Activated CD4-positive, alpha-beta T cell treated with anti-CD3 and anti-CD28 coated beads, Interleukin-2, amount 10 ng/mL, durations not matched to agents 7 days and 5 days (primary cell): ENCODE data around the gene DPH6. TPM values are rescaled to one million over a fixed set of nuclear protein-coding genes. Genes with fewer than 3 reads are reported as not detected.
"Not testable (repeated sequence)": the region's sequence is repeated elsewhere in the genome, so short reads cannot be mapped to it uniquely, and the experiment has no call there.

ENCODE experiments used
- CTCF ChIA-PET: fragments of 350-600 bp; sonication (Branson Sonifier 250); formaldehyde crosslinking; loops from one replicate; lab custom pipeline; 2021; ENCODE audit warnings: antibody characterized with exemption; lab: Charles Lee
- POLR2A ChIA-PET: fragments of 350-600 bp; sonication (Branson Sonifier 250); formaldehyde crosslinking; loops from one replicate; lab custom pipeline; 2021; ENCODE audit warnings: antibody characterized with exemption; lab: Charles Lee
- DNase-seq: peaks from one replicate; pipeline ENCODE4 v3.0.0-alpha.2; 2020
- H3K27ac Mint-ChIP-seq: one replicate; pipeline ENCODE4 v1.8.0; 2021; ENCODE audit warnings: mild to moderate bottlenecking, moderate library complexity, mixed read lengths
- H3K27me3 Mint-ChIP-seq: one replicate; pipeline ENCODE4 v1.8.0; 2021; ENCODE audit warnings: mixed read lengths
- H3K36me3 Mint-ChIP-seq: one replicate; pipeline ENCODE4 v1.8.0; 2021; ENCODE audit warnings: low read depth, mixed read lengths
- H3K4me1 Mint-ChIP-seq: one replicate; pipeline ENCODE4 v1.8.0; 2021; ENCODE audit warnings: mixed read lengths
- H3K4me3 Mint-ChIP-seq: one replicate; pipeline ENCODE4 v1.8.0; 2021; ENCODE audit warnings: mild to moderate bottlenecking, moderate library complexity, mixed read lengths
- H3K9me3 Mint-ChIP-seq: one replicate; pipeline ENCODE4 v1.8.0; 2021; ENCODE audit warnings: mixed read lengths
- total RNA-seq, 2 experiments: library from RNA; stranded (reverse); gene quantifications; one replicate each; pipeline ENCODE4 v1.2.3, GENCODE V29; 2021

Gene DPH6
- total RNA-seq, 2 experiments from 2014 or later: 8.8 to 13.9 TPM

GRCh38 chr15:35470441-35470840 is 75.5 kb downstream of the DPH6 start:
- Mint-ChIP-seq H3K36me3 (no peaks in the 10 kb centered on the region), H3K9me3 (no peaks in the 10 kb centered on the region), H3K27me3 (no peaks in the 10 kb centered on the region), H3K4me1 (no peaks in the 10 kb centered on the region), H3K4me3 (no peak overlapping the region), H3K27ac (no peak overlapping the region)
- POLR2A ChIA-PET: no interaction called here
- DNase-seq: no peak
- CTCF ChIA-PET: no interaction called here

GRCh38 chr15:35466476-35466875 is 79.5 kb downstream of the DPH6 start:
- Mint-ChIP-seq H3K4me3 (no peak overlapping the region), H3K36me3 (no peaks in the 10 kb centered on the region), H3K4me1 (no peaks in the 10 kb centered on the region), H3K27ac (no peak overlapping the region), H3K9me3 (no peaks in the 10 kb centered on the region), H3K27me3 (no peaks in the 10 kb centered on the region)
- ChIA-PET CTCF (no interaction called here), POLR2A (no interaction called here)
- DNase-seq: no peak

GRCh38 chr15:35465783-35466182 is 80.2 kb downstream of the DPH6 start:
- no peaks in the 10 kb centered on the region for H3K9me3 Mint-ChIP-seq
- H3K36me3 Mint-ChIP-seq: no peaks in the 10 kb centered on the region
- CTCF ChIA-PET: no interaction called here
- H3K27ac Mint-ChIP-seq: no peak overlapping the region
- no peak for DNase-seq
- H3K4me3 Mint-ChIP-seq: no peak overlapping the region
- H3K27me3 Mint-ChIP-seq: no peaks in the 10 kb centered on the region
- POLR2A ChIA-PET: no interaction called here
- H3K4me1 Mint-ChIP-seq: no peaks in the 10 kb centered on the region

- CTCF ChIA-PET: no interaction called here
- Mint-ChIP-seq H3K4me1 (no peaks in the 10 kb centered on the region), H3K27me3 (no peaks in the 10 kb centered on the region), H3K9me3 (no peaks in the 10 kb centered on the region), H3K27ac (no peak overlapping the region), H3K36me3 (no peaks in the 10 kb centered on the region), H3K4me3 (no peak overlapping the region)
- DNase-seq: no peak
- POLR2A ChIA-PET: no interaction called here
Measured at GRCh38 chr15:35460616-35461015, 85.3 kb downstream of the DPH6 start.

GRCh38 chr15:35458176-35458856 is 87.6 kb downstream of the DPH6 start:
- no peaks in the 10 kb centered on the region for H3K4me1 Mint-ChIP-seq
- no peaks in the 10 kb centered on the region for H3K36me3 Mint-ChIP-seq
- CTCF ChIA-PET: no interaction called here
- no peaks in the 10 kb centered on the region for H3K27me3 Mint-ChIP-seq
- POLR2A ChIA-PET: no interaction called here
- H3K27ac Mint-ChIP-seq: no peak overlapping the region
- no peaks in the 10 kb centered on the region for H3K9me3 Mint-ChIP-seq
- DNase-seq: no peak
- H3K4me3 Mint-ChIP-seq: no peak overlapping the region

- H3K9me3 Mint-ChIP-seq: no peaks in the 10 kb centered on the region
- CTCF ChIA-PET: no interaction called here
- DNase-seq: no peak
- no peaks in the 10 kb centered on the region for H3K27me3 Mint-ChIP-seq
- no peaks in the 10 kb centered on the region for H3K4me1 Mint-ChIP-seq
- no peak overlapping the region for H3K27ac Mint-ChIP-seq
- no peaks in the 10 kb centered on the region for H3K36me3 Mint-ChIP-seq
- H3K4me3 Mint-ChIP-seq: no peak overlapping the region
- POLR2A ChIA-PET: no interaction called here
Measured at GRCh38 chr15:35455201-35455600, 90.8 kb downstream of the DPH6 start.

- ChIA-PET POLR2A (no interaction called here), CTCF (no interaction called here)
Measured at GRCh38 chr15:35450492-35450891, 95.5 kb downstream of the DPH6 start.

GRCh38 chr15:35448294-35448693 is 97.7 kb downstream of the DPH6 start:
- H3K27me3 Mint-ChIP-seq: no peaks in the 10 kb centered on the region
- POLR2A ChIA-PET: no interaction called here
- H3K9me3 Mint-ChIP-seq: no peaks in the 10 kb centered on the region
- no peaks in the 10 kb centered on the region for H3K36me3 Mint-ChIP-seq
- DNase-seq: no peak
- CTCF ChIA-PET: no interaction called here
- no peaks in the 10 kb centered on the region for H3K4me1 Mint-ChIP-seq
- no peak overlapping the region for H3K27ac Mint-ChIP-seq
- no peak overlapping the region for H3K4me3 Mint-ChIP-seq

More at GRCh38 chr15:35450492-35450891, 95.5 kb downstream of the DPH6 start:
- Mint-ChIP-seq H3K27me3 (no peaks in the 10 kb centered on the region), H3K9me3 (no peaks in the 10 kb centered on the region), H3K27ac (no peak overlapping the region), H3K36me3 (no peaks in the 10 kb centered on the region), H3K4me3 (no peak overlapping the region), H3K4me1 (no peaks in the 10 kb centered on the region)
- no peak for DNase-seq

- no peak for DNase-seq
- no peaks in the 10 kb centered on the region for H3K4me1 Mint-ChIP-seq
- H3K4me3 Mint-ChIP-seq: no peak overlapping the region
- H3K27me3 Mint-ChIP-seq: no peaks in the 10 kb centered on the region
- CTCF ChIA-PET: interaction anchor here (0.6 kb wide), 1 partner anchor 263 kb away, joined by 4 read pairs; no protein-coding TSS in a partner anchor
- no peaks in the 10 kb centered on the region for H3K9me3 Mint-ChIP-seq
- H3K27ac Mint-ChIP-seq: no peak overlapping the region
- no peaks in the 10 kb centered on the region for H3K36me3 Mint-ChIP-seq
- POLR2A ChIA-PET: no interaction called here
Measured at GRCh38 chr15:35445891-35446290, 100.1 kb downstream of the DPH6 start.

GRCh38 chr15:35444557-35445204 is 101.3 kb downstream of the DPH6 start:
- Mint-ChIP-seq H3K4me3 (no peak overlapping the region), H3K27ac (no peak overlapping the region), H3K27me3 (no peaks in the 10 kb centered on the region), H3K9me3 (no peaks in the 10 kb centered on the region), H3K36me3 (no peaks in the 10 kb centered on the region), H3K4me1 (no peaks in the 10 kb centered on the region)
- no peak for DNase-seq
- POLR2A ChIA-PET: no interaction called here
- CTCF ChIA-PET: interaction anchor here (0.9 to 1.7 kb wide), 4 partner anchors 10 to 366 kb away, joined by 3 to 7 read pairs (median 4); no protein-coding TSS in a partner anchor

- H3K27ac Mint-ChIP-seq: no peak overlapping the region
- DNase-seq: no peak
- ChIA-PET POLR2A (no interaction called here), CTCF (no interaction called here)
- no peak overlapping the region for H3K4me3 Mint-ChIP-seq
- no peaks in the 10 kb centered on the region for H3K9me3 Mint-ChIP-seq
- no peaks in the 10 kb centered on the region for H3K27me3 Mint-ChIP-seq
- no peaks in the 10 kb centered on the region for H3K4me1 Mint-ChIP-seq
- no peaks in the 10 kb centered on the region for H3K36me3 Mint-ChIP-seq
Measured at GRCh38 chr15:35443376-35443775, 102.6 kb downstream of the DPH6 start.

- Mint-ChIP-seq H3K9me3 (no peaks in the 10 kb centered on the region), H3K4me1 (no peaks in the 10 kb centered on the region), H3K36me3 (no peaks in the 10 kb centered on the region), H3K27ac (no peak overlapping the region), H3K4me3 (no peak overlapping the region), H3K27me3 (no peaks in the 10 kb centered on the region)
- DNase-seq: no peak
- ChIA-PET CTCF (no interaction called here), POLR2A (no interaction called here)
Measured at GRCh38 chr15:35442742-35443141, 103.2 kb downstream of the DPH6 start.

GRCh38 chr15:35441279-35441678 is 104.7 kb downstream of the DPH6 start:
- H3K36me3 Mint-ChIP-seq, CTCF ChIA-PET, H3K4me3 Mint-ChIP-seq: not testable (repeated sequence)

More at GRCh38 chr15:35441279-35441678, 104.7 kb downstream of the DPH6 start:
- H3K27me3 Mint-ChIP-seq, H3K4me1 Mint-ChIP-seq, POLR2A ChIA-PET, H3K27ac Mint-ChIP-seq, H3K9me3 Mint-ChIP-seq, DNase-seq: not testable (repeated sequence)
